Bronchial epithelial cell (primary cell): ENCODE results near the gene NDUFB7. TPM values are rescaled to one million over a fixed set of nuclear protein-coding genes. Genes with fewer than 3 reads are reported as not detected.
A peak's percentile ranks its signal among the peaks of the same experiment; 100 is the strongest.
"Not testable (repeated sequence)": the region's sequence is repeated elsewhere in the genome, so short reads cannot be mapped to it uniquely, and the experiment has no call there.

ENCODE experiments used
- DNase-seq: peaks from one replicate; pipeline ENCODE4 v3.0.0-alpha.2; 2010; ENCODE audit warnings: low read depth
- FAIRE-seq: peaks from 2 replicates; lab custom pipeline; 2011; peaks lifted over from hg19 to GRCh38; lab: Jason Lieb, UNC
- H3K27me3 ChIP-seq: 2 replicates; pipeline ENCODE4 v1.5.1; 2011; ENCODE audit warnings: low read length; ENCODE audit not compliant: control insufficient read depth, insufficient read depth
- H3K36me3 ChIP-seq: 2 replicates; pipeline ENCODE4 v1.5.1; 2011; ENCODE audit warnings: low read length; ENCODE audit not compliant: control insufficient read depth, insufficient read depth
- H3K4me3 ChIP-seq: 2 replicates; pipeline ENCODE4 v1.5.1; 2011; ENCODE audit warnings: mild to moderate bottlenecking, low read depth, low read length, control low read depth
- total RNA-seq: library from RNA; depleted of rRNA; stranded (reverse); fragments of >200 nt; gene quantifications from 2 replicates; pipeline ENCODE4 v1.2.1, GENCODE V29; 2014
- TF ChIP-seq, protein P1 (sequence below): IDR thresholded peaks from 2 replicates; pipeline ENCODE4 v1.5.1; 2011; ENCODE audit warnings: mild to moderate bottlenecking, moderate library complexity, low read length, control low read depth, inconsistent platforms; ENCODE audit not compliant: insufficient read depth, severe bottlenecking

Gene NDUFB7
- total RNA-seq, 1 donor from 2014 or later, result 192 TPM

DNA sequence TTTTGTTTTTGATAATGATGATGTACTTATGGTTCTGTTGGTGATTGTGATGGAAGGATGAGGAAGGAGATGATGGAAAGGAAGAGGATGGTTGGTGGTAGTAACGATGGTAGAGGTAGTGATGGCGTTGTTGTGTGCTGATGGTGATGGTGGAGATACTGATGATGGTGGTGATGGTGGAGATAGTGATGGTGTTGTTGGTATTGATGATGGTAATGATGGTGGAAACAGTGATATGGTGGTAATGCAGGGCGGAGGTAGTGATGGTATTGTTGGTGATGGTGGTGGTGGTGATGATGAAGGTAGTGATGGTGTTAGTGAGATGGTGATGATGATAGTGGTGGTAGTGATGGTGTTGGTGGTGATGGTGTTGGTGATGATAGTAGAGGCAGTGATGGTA, 23.7 kb upstream of the NDUFB7 start:
- TF ChIP-seq, protein P1, sequence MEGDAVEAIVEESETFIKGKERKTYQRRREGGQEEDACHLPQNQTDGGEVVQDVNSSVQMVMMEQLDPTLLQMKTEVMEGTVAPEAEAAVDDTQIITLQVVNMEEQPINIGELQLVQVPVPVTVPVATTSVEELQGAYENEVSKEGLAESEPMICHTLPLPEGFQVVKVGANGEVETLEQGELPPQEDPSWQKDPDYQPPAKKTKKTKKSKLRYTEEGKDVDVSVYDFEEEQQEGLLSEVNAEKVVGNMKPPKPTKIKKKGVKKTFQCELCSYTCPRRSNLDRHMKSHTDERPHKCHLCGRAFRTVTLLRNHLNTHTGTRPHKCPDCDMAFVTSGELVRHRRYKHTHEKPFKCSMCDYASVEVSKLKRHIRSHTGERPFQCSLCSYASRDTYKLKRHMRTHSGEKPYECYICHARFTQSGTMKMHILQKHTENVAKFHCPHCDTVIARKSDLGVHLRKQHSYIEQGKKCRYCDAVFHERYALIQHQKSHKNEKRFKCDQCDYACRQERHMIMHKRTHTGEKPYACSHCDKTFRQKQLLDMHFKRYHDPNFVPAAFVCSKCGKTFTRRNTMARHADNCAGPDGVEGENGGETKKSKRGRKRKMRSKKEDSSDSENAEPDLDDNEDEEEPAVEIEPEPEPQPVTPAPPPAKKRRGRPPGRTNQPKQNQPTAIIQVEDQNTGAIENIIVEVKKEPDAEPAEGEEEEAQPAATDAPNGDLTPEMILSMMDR, result no peak
- FAIRE-seq, result peak; percentile 7

DNA sequence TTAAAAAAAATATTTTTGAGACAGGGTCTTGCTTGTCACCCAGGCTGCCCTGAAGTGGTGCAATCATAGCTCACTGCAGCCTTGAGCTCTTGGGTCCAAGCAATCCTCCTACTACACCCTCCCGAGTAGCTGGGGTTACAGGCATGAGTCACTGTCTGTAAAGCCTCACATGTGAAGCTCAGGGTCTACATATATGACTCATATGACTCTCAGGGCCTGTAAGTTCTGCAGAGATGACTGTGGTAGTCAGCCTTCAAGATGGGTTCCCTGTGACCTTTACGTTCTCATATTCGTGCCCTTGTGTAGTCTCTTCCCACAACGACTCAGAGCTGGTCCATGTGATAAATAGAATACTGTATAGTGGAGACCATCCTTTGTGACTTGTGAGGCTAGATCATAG, 17.6 kb upstream of the NDUFB7 start:
- DNase-seq, H3K36me3 ChIP-seq, H3K4me3 ChIP-seq, FAIRE-seq, H3K27me3 ChIP-seq: not testable (repeated sequence)

More for the DNA sequence above, 23.7 kb upstream of the NDUFB7 start:
- no peak for DNase-seq
- Histone ChIP-seq H3K36me3 (no peaks in the 10 kb centered on the region), H3K4me3 (no peak overlapping the region), H3K27me3 (no peaks in the 10 kb centered on the region)

DNA sequence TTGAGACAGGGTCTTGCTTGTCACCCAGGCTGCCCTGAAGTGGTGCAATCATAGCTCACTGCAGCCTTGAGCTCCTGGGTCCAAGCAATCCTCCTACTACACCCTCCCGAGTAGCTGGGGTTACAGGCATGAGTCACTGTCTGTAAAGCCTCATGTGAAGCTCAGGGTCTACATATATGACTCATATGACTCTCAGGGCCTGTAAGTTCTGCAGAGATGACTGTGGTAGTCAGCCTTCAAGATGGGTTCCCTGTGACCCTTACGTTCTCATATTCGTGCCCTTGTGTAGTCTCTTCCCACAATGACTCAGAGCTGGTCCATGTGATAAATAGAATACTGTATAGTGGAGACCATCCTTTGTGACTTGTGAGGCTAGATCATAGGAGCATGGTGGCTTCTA, 13.3 kb upstream of the NDUFB7 start:
- peak; percentile 44 for DNase-seq
- H3K27me3 ChIP-seq, H3K36me3 ChIP-seq, H3K4me3 ChIP-seq, FAIRE-seq: not testable (repeated sequence)

DNA sequence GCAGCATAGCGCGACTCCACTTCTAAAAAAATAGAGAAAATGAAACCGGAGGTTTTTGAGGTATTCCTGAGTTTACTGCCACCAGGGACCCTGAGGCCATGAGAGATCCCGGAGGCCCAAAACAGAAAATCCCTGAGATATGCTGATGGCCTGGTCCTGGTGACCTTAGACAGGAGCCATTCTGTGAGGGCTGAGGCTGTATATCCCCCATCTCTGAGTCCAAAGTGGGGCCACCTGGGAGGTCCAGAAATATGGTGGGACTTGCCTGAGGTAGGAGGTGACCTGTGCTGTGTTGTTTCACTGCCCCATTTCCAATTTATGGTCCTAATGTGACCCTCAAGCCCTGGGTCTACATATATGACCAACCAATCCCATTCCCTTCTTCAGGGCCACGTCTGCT, 12.5 kb upstream of the NDUFB7 start:
- not testable (repeated sequence) for DNase-seq, H3K36me3 ChIP-seq, FAIRE-seq, H3K4me3 ChIP-seq, H3K27me3 ChIP-seq

DNA sequence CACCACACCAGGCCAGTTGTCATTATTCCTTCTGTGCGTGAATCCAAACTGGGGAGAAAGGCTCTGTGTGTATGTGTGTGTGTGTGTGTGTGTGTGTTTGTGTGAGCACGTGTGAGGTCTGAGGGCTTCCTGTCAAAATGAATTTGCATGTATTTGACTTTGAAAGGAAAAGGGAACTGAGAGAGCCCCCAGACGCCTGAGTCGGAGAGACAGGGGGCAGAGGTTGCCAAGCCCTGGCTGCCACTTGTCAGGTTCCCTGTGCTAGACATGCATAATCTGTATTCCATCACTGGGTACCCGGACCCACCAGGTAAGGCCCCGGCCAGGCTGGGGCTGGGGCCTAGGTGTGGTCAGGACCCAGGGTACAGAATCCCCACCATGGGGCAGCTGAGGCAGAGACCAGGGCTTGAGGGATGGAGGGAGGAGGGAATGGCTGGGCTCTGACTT, 11.1 kb upstream of the NDUFB7 start, which contains the start of gene CLEC17A:
TSS of gene CLEC17A (plus strand) at position 191 of the 447 bp plus-strand sequence. CDS start at position 268, 77 bp downstream.
- H3K27me3 ChIP-seq, result no peaks in the 10 kb centered on the region
- no peak within 1 kb of the TSS for H3K4me3 ChIP-seq
- TF ChIP-seq, protein P1, result no peak
- H3K36me3 ChIP-seq, result no peaks in the 10 kb centered on the region
- FAIRE-seq (no peak), DNase-seq (no peak)

DNA sequence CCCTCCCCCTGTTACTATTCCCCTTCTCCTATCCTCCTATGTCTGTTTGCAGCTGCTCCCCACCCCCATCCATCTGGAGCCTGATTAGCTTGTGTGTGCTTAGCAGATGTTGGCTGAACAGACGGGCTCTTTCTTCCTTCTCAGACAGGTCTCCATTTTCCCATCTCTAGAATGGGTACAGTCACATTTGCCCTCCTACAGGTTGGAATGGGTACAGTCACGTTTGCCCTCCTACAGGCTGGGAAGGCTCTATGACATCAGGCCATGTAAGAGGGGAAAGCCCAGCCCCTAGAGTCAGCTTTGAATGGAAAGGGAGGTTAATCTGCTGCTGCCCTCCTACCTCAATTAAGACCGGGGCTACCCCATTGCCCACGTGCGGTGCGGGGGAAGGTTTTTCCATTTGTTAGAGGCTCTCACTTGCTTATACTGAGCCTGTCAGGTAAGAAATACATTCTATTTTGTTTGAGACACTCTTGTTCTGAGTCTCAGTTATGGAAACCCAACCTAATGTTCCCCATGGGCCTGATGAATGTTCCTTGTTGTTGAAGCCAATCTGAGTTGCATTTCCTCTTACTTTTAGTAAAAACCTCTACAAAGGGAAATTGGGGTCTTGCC, 8.9 kb upstream of the NDUFB7 start:
- FAIRE-seq, result no peak
- Histone ChIP-seq H3K27me3 (no peaks in the 10 kb centered on the region), H3K4me3 (no peak overlapping the region), H3K36me3 (no peaks in the 10 kb centered on the region)
- DNase-seq, result no peak
- TF ChIP-seq, protein P1, result no peak

DNA sequence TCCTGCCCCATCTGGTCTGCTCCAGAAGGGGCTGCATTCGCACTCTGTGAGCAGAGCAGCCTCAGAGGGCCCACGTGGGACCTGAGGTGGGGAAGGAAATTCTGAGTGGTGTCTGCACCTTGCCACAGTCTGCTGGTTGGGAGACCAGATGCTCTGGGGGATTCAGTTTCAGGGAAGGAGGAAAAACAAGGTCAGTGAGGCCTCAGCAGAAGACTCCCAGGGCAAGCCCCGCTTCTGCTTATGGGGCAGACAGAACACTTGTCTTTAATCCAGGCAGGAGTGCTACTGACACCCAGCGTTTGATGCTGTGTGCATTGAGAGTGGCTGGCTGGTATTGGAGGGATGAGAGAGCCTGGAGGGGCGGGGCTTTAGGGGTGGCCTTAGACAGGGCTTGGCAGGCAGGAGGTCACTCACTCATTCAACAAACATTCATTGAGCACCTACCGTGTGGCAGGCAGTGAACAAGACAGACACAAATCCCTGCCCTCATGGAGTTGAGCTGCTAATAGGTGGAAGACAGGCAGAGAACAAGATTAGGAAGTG, 6.1 kb upstream of the NDUFB7 start:
- Histone ChIP-seq H3K36me3 (no peaks in the 10 kb centered on the region), H3K4me3 (no peak overlapping the region), H3K27me3 (no peaks in the 10 kb centered on the region)
- DNase-seq, result no peak
- TF ChIP-seq, protein P1, result no peak
- FAIRE-seq, result no peak
